Right renal cortex interstitium (tissue), 3 donors: ENCODE data around the gene C3AR1. TPM values are rescaled to one million over a fixed set of nuclear protein-coding genes. Genes with fewer than 3 reads are reported as not detected.
A peak's percentile ranks its signal among the peaks of the same experiment; 100 is the strongest.
"Not testable (repeated sequence)": the region's sequence is repeated elsewhere in the genome, so short reads cannot be mapped to it uniquely, and the experiment has no call there.

ENCODE experiments used
- DNase-seq, 3 donors: peaks; one replicate each; pipeline ENCODE4 v3.0.0-alpha.2; 2013; ENCODE audit warnings: low read depth in 3 of 3, low spot score in 2 of 3
- polyA plus RNA-seq, 3 donors: library from polyadenylated mRNA; unstranded; fragments of 120-200 nt; gene quantifications; one replicate each; pipeline ENCODE4 v1.2.1, GENCODE V29; 2013; ENCODE audit not compliant: insufficient read length in 3 of 3

Gene C3AR1
- polyA plus RNA-seq, 3 donors, result 3.4 to 3.6 (median 3.5) TPM

GRCh38 chr12:8031017-8031416 is 35.1 kb downstream of the C3AR1 start:
- DNase-seq, result not testable (repeated sequence)

GRCh38 chr12:8030189-8030588 is 36.0 kb downstream of the C3AR1 start:
- DNase-seq, result no peak

GRCh38 chr12:8028267-8028666 is 37.9 kb downstream of the C3AR1 start:
- DNase-seq, result no peak

- DNase-seq, result no peak
Measured at GRCh38 chr12:8027856-8028255, 38.3 kb downstream of the C3AR1 start.

- DNase-seq, result peak; percentile 98 to 100 (median 99)
Measured at GRCh38 chr12:8026291-8026900, 39.8 kb downstream of the C3AR1 start.

- no peak for DNase-seq
Measured at GRCh38 chr12:8018666-8019581, 47.2 kb downstream of the C3AR1 start.

GRCh38 chr12:8018213-8018612 is 47.9 kb downstream of the C3AR1 start:
- DNase-seq, result not testable (repeated sequence)

- DNase-seq, result no peak
Measured at GRCh38 chr12:8014836-8015235, 51.3 kb downstream of the C3AR1 start.

- no peak for DNase-seq
Measured at GRCh38 chr12:8012651-8013309, 53.4 kb downstream of the C3AR1 start.

- DNase-seq, result no peak
Measured at GRCh38 chr12:8011331-8011730, 54.8 kb downstream of the C3AR1 start.

Other genes with a start within 250 kb of the C3AR1 start
- under 1 TPM; 0.28 to 0.40 (median 0.35) TPM for gene SLC2A14, start 193.4 kb downstream of the C3AR1 start, polyA plus RNA-seq
- gene SLC2A3, start 130.2 kb downstream of the C3AR1 start, polyA plus RNA-seq, result 10 to 100 TPM; 13.5 to 17.8 (median 17.8) TPM
- 10 to 100 TPM; 19.9 to 22.2 (median 22.1) TPM for gene FOXJ2, start 33.6 kb downstream of the C3AR1 start, polyA plus RNA-seq
- 10 to 100 TPM; 32.1 to 35.5 (median 32.8) TPM for gene NECAP1, start 15.9 kb upstream of the C3AR1 start, polyA plus RNA-seq
- 1 to 10 TPM; 1.6 to 1.9 (median 1.8) TPM for gene CLEC4A, start 57.3 kb upstream of the C3AR1 start, polyA plus RNA-seq
- not detected for gene ZNF705A, start 90.7 kb upstream of the C3AR1 start, polyA plus RNA-seq
- 1 to 10 TPM in 1 of 3 donors, under 1 TPM in 2; 0.91 to 2.0 (median 0.97) TPM for gene FAM90A1, start 161.3 kb upstream of the C3AR1 start, polyA plus RNA-seq